A673 (cell line): Measurements from ENCODE around the gene MKI67. TPM values are rescaled to one million over a fixed set of nuclear protein-coding genes. Genes with fewer than 3 reads are reported as not detected.

Source experiments
- BruUV-seq: library from RNA; stranded (reverse); fragments of 400-500 nt; replicated peaks from 2 replicates; lab custom pipeline; 2021; lab: Mats Ljungman, UMichigan
- CTCF ChIA-PET: fragments of 300-600 bp; sonication (Branson Sonifier 250); formaldehyde crosslinking; loops from one replicate; lab custom pipeline; 2022; ENCODE audit warnings: antibody characterized with exemption; lab: Charles Lee
- POLR2A ChIA-PET: fragments of 300-600 bp; sonication (Branson Sonifier 250); formaldehyde crosslinking; loops from one replicate; lab custom pipeline; 2022; ENCODE audit warnings: antibody characterized with exemption; ENCODE audit not compliant: low non-redundant PET; lab: Charles Lee
- DNase-seq: peaks from one replicate; pipeline ENCODE4 v3.0.0-alpha.2; 2015; ENCODE audit warnings: low spot score
- H3K27ac ChIP-seq: fragments of 200-600 bp; sonication (generic); 2 replicates; pipeline ENCODE4 v1.5.1; 2016; ENCODE audit warnings: mixed run types, low read depth, mild to moderate bottlenecking, mixed read lengths, antibody characterized with exemption, low read length; ENCODE audit not compliant: poor library complexity, severe bottlenecking
- H3K27me3 ChIP-seq: fragments of 200-600 bp; sonication (generic); replicated peaks from 2 replicates; pipeline ENCODE4 v1.6.1; 2017; ENCODE audit warnings: mixed run types, low read depth, mild to moderate bottlenecking, mixed read lengths, antibody characterized with exemption, low read length; ENCODE audit not compliant: insufficient read depth, poor library complexity
- H3K36me3 ChIP-seq: fragments of 200-600 bp; sonication (generic); 2 replicates; pipeline ENCODE4 v1.6.1; 2016; ENCODE audit warnings: mixed run types, mild to moderate bottlenecking, mixed read lengths, antibody characterized with exemption, low read length; ENCODE audit not compliant: insufficient read depth, poor library complexity, severe bottlenecking
- H3K4me1 ChIP-seq: fragments of 200-600 bp; sonication (generic); 2 replicates; pipeline ENCODE4 v1.6.1; 2017; ENCODE audit warnings: mixed run types, mild to moderate bottlenecking, mixed read lengths, antibody characterized with exemption, low read length; ENCODE audit not compliant: insufficient read depth, poor library complexity, severe bottlenecking
- H3K4me3 ChIP-seq: fragments of 200-600 bp; sonication (generic); 2 replicates; pipeline ENCODE4 v1.5.1; 2016; ENCODE audit warnings: low read depth, mixed run types, mild to moderate bottlenecking, mixed read lengths, low read length; ENCODE audit not compliant: poor library complexity, severe bottlenecking
- H3K9me3 ChIP-seq: fragments of 200-600 bp; sonication (generic); 2 replicates; pipeline ENCODE4 v1.6.1; 2016; ENCODE audit warnings: mixed run types, low read depth, mild to moderate bottlenecking, mixed read lengths, antibody characterized with exemption, low read length; ENCODE audit not compliant: poor library complexity, severe bottlenecking
- CTCF ChIP-seq: fragments of 300-800, 200-600 bp; sonication (generic); conservative IDR thresholded peaks from 2 replicates; pipeline ENCODE4 v1.5.1; 2017; ENCODE audit warnings: low read depth, mild to moderate bottlenecking, antibody characterized with exemption, low read length, moderate library complexity, mixed read lengths
- EZH2 ChIP-seq: fragments of 200-600 bp; sonication (generic); IDR thresholded peaks from 2 replicates; pipeline ENCODE4 v1.6.1; 2017; ENCODE audit warnings: borderline replicate concordance, low read depth, mild to moderate bottlenecking, mixed read lengths, antibody characterized with exemption, low read length; ENCODE audit not compliant: poor library complexity, severe bottlenecking
- intact Hi-C: fragments of 100-400 bp; cut with micrococcal nuclease; formaldehyde crosslinking; loops from one replicate; pipeline ENCODE4 v1.10.0; 2022; ENCODE audit not compliant: unreplicated experiment
- total RNA-seq: library from RNA; stranded (reverse); gene quantifications from 2 replicates; pipeline ENCODE4 v1.2.3, GENCODE V29; 2021

MKI67 gene
- total RNA-seq, 1 experiment from 2014 or later = 249 TPM

GRCh38 chr10:128113026-128113425 lies 13.2 kb downstream of the MKI67 start:
- H3K27me3 ChIP-seq = no peaks in the 10 kb centered on the region
- BruUV-seq = no TSS peak
- H3K9me3 ChIP-seq = no peaks in the 10 kb centered on the region
- intact Hi-C loops = no loop called here
- H3K27ac ChIP-seq = no peak overlapping the region
- H3K36me3 ChIP-seq = peaks cover 100% of the 10 kb centered on the region
- H3K4me3 ChIP-seq = no peak overlapping the region
- no peak for TF ChIP-seq CTCF
- TF ChIP-seq EZH2 = no peak
- ChIA-PET CTCF (no interaction called here), POLR2A (no interaction called here)
- H3K4me1 ChIP-seq = no peaks in the 10 kb centered on the region
- DNase-seq = no peak

GRCh38 chr10:128111696-128112095 lies 14.5 kb downstream of the MKI67 start:
- peaks cover 100% of the 10 kb centered on the region for H3K36me3 ChIP-seq
- POLR2A ChIA-PET = no interaction called here

GRCh38 chr10:128110339-128110738 lies 15.9 kb downstream of the MKI67 start:
- no peak overlapping the region for H3K4me3 ChIP-seq
- DNase-seq = no peak
- H3K9me3 ChIP-seq = no peaks in the 10 kb centered on the region
- BruUV-seq = no TSS peak
- H3K4me1 ChIP-seq = no peaks in the 10 kb centered on the region
- H3K27ac ChIP-seq = no peak overlapping the region
- H3K27me3 ChIP-seq = no peaks in the 10 kb centered on the region
- ChIA-PET CTCF (no interaction called here), POLR2A (no interaction called here)
- intact Hi-C loops = no loop called here
- TF ChIP-seq EZH2 = no peak
- TF ChIP-seq CTCF = no peak
- peaks cover 100% of the 10 kb centered on the region for H3K36me3 ChIP-seq

More at GRCh38 chr10:128111696-128112095, 14.5 kb downstream of the MKI67 start:
- H3K4me1 ChIP-seq = no peaks in the 10 kb centered on the region
- no peak overlapping the region for H3K27ac ChIP-seq
- no peaks in the 10 kb centered on the region for H3K9me3 ChIP-seq
- no peak for TF ChIP-seq CTCF
- TF ChIP-seq EZH2 = no peak
- CTCF ChIA-PET = no interaction called here
- TSS peak; percentile 5 for BruUV-seq
- intact Hi-C loops = no loop called here
- no peak for DNase-seq
- no peak overlapping the region for H3K4me3 ChIP-seq
- no peaks in the 10 kb centered on the region for H3K27me3 ChIP-seq
